Glomerular visceral epithelial cell (primary cell): Measurements from ENCODE around the gene CADPS.

Experiments
- DNase-seq: peaks from one replicate; pipeline ENCODE4 v3.0.0-alpha.2; 2016; ENCODE audit errors: extremely low spot score

Gene CADPS

GRCh38 chr3:62812631-62813030, 62.6 kb downstream of the CADPS start:
- no peak for DNase-seq

- no peak for DNase-seq
Observed at GRCh38 chr3:62811119-62811518, 64.1 kb downstream of the CADPS start.

- no peak for DNase-seq
Observed at GRCh38 chr3:62809369-62809768, 65.8 kb downstream of the CADPS start.

- no peak for DNase-seq
Observed at GRCh38 chr3:62805580-62806277, 69.5 kb downstream of the CADPS start.

- DNase-seq: no peak
Observed at GRCh38 chr3:62805106-62805505, 70.1 kb downstream of the CADPS start.

GRCh38 chr3:62803276-62803675, 71.9 kb downstream of the CADPS start:
- no peak for DNase-seq

- no peak for DNase-seq
Observed at GRCh38 chr3:62798000-62798399, 77.2 kb downstream of the CADPS start.

- DNase-seq: no peak
Observed at GRCh38 chr3:62797132-62797531, 78.1 kb downstream of the CADPS start.

- no peak for DNase-seq
Observed at GRCh38 chr3:62795978-62796657, 79.1 kb downstream of the CADPS start.

- DNase-seq: no peak
Observed at GRCh38 chr3:62793946-62794345, 81.3 kb downstream of the CADPS start.

- no peak for DNase-seq
Observed at GRCh38 chr3:62785384-62785783, 89.8 kb downstream of the CADPS start.

GRCh38 chr3:62781121-62781520, 94.1 kb downstream of the CADPS start:
- DNase-seq: no peak

- DNase-seq: no peak
Observed at GRCh38 chr3:62777674-62778073, 97.5 kb downstream of the CADPS start.

- no peak for DNase-seq
Observed at GRCh38 chr3:62777130-62777529, 98.1 kb downstream of the CADPS start.

- DNase-seq: no peak
Observed at GRCh38 chr3:62774221-62774620, 101.0 kb downstream of the CADPS start.

GRCh38 chr3:62771331-62772072, 103.7 kb downstream of the CADPS start:
- no peak for DNase-seq

GRCh38 chr3:62768896-62769295, 106.3 kb downstream of the CADPS start:
- DNase-seq: no peak

- DNase-seq: no peak
Observed at GRCh38 chr3:62761711-62762110, 113.5 kb downstream of the CADPS start.

GRCh38 chr3:62761311-62761710, 113.9 kb downstream of the CADPS start:
- DNase-seq: no peak

GRCh38 chr3:62758296-62759066, 116.7 kb downstream of the CADPS start:
- DNase-seq: no peak

- no peak for DNase-seq
Observed at GRCh38 chr3:62757045-62757444, 118.2 kb downstream of the CADPS start.

- DNase-seq: no peak
Observed at GRCh38 chr3:62755285-62755684, 119.9 kb downstream of the CADPS start.
